IPS-18c (cell line): ENCODE results near the gene TOR1AIP2.
A peak's percentile ranks its signal among the peaks of the same experiment; 100 is the strongest.
"Not testable (repeated sequence)": the region's sequence is repeated elsewhere in the genome, so short reads cannot be mapped to it uniquely, and the experiment has no call there.

Source experiments
- H3K4me3 ChIP-seq: 2 replicates; pipeline ENCODE4 v1.7.0; 2013; ENCODE audit warnings: low read depth, mild to moderate bottlenecking, low read length, moderate library complexity; ENCODE audit not compliant: insufficient read depth
- H3K9me3 ChIP-seq: one replicate; pipeline ENCODE4 v1.6.1; 2013; ENCODE audit warnings: mild to moderate bottlenecking, low read length, moderate library complexity; ENCODE audit not compliant: control insufficient read depth, insufficient read depth

TOR1AIP2 gene

DNA sequence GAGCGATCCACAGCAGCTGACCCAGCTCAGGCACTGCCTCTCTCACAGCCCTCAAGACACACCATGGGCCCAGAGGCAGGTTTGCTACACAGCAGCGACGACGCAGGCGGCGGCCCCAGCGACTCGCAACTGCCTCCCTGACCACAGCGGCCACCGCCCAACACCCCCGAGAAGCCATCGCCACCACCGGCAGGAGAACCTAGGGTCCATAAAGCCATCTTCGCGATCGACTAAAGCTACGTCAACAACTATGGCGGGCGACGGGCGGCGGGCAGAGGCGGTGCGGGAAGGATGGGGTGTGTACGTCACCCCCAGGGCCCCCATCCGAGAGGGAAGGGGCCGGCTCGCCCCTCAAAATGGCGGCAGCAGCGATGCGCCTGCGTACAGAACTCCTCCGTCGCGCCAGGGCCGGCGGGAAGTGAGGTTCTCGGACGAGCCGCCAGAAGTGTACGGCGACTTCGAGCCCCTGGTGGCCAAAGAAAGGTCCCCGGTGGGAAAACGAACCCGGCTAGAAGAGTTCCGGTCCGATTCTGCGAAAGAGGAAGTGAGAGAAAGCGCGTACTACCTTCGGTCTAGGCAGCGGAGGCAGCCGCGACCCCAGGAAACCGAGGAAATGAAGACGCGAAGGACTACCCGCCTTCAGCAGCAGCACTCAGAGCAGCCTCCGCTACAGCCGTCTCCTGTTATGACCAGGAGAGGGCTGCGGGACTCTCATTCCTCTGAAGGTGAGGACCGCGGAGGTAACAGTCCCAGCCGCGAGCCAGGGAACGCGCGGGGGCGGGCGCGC, 4.8 kb upstream of the TOR1AIP2 start, which contains the start of gene TOR1AIP1:
TOR1AIP1 (plus strand) TSS at position 33 of the 787 bp plus-strand sequence; CDS start at position 251, 218 bp downstream.
- H3K9me3 ChIP-seq = no peaks in the 10 kb centered on the region
- peak within 1 kb of the TSS; percentile 89 for H3K4me3 ChIP-seq

DNA sequence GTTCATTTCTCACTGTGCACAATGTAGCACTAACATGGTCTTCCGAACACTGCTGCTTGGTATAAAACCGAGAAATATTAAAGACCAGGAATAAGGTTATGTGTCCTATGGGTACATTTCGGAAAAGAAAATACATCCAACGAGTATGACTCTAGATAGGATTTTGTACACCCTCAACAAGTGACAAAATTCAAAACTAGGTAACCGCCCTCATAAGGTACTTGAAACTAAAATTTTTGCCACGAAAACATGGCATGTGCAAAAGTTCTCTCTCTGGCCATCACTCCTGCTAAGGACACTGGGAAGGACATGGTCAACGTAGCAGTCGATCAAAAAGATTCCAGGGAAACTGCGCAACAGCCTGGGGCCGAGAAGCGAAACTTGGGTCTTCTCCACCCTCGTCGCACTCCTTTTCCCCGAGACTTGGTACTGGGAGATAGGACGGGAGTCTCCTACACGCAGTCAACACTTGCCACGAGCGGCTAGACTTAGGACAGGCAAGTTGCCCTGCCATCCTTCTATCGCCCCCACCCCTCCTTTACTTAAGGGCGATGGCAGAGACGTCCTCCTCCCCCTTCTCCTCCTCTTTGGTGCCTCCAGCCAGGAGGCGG, 4.1 kb upstream of the TOR1AIP2 start:
- Histone ChIP-seq H3K4me3 (peak overlapping the region; percentile 89), H3K9me3 (no peaks in the 10 kb centered on the region)

DNA sequence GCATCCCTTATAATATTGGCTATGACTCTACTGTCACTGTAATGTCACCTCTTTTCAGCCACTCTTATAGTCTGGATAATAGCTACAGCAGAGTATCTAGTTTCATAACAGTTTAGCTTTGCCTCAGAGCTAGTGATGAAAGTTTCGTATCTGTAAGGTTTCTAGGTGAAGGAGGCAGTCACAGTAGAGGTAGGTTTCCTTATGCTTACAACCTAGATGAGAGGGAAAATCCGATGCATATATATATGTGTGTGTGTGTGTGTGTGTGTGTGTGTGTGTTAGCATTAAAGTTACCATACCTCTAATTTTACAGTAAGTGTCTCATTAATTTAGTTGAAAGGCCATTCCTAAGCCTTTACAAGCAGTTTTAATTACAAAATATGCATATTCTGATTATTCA, 2.2 kb upstream of the TOR1AIP2 start:
- Histone ChIP-seq H3K4me3 (no peak overlapping the region), H3K9me3 (no peaks in the 10 kb centered on the region)

DNA sequence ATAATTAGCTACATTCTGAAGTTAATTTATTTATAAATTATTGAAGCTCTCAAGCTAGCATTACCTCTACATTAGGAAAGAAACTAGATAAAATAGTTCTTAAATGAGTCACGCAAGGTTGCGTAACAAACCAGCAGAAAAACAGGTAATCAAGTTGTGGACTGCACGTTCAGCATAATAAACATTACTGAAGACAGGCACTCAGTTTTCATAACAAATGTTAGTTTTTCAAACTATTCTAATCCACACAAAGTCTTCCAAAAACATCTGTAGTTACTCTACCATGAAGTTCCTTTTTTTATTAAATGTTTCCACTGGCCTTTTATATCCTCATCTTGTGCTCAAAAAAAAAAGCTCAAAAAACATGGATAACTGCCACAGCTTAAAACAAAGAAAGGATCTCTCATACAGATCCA, 1.3 kb downstream of the TOR1AIP2 start:
- no peaks in the 10 kb centered on the region for H3K9me3 ChIP-seq
- no peak overlapping the region for H3K4me3 ChIP-seq

DNA sequence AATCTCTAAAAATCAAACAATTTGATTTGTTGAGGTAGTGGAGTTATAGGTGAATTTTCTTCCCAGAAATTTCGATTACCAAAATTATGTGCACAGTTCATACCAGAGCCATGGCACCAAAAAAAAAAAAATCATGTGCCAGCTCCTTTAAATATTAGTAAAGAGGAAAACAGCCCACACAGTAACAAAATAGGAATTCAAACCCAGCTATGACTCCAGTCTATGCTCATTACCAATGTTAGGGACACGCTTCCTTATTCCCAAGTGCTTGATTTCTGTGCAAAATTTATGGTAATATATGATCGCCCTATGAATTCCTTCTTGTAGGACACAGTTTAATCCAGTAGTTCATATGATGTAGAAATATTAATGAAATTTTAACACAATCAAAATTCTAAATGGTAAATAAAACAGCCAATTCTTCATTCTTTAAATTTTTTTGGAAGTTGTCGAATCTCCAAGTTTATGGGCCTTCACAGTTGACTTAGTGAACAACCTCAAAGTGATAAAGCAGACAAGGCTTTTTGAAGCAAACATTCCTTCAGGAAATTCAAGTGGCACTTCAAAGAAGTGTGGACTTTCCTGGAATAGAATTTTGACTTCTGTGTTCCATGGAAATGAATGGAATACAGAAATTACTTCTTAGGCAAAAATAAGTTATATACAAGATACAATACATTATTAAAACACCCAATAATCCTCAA, 1.9 kb downstream of the TOR1AIP2 start:
- Histone ChIP-seq H3K9me3 (no peaks in the 10 kb centered on the region), H3K4me3 (no peak overlapping the region)

DNA sequence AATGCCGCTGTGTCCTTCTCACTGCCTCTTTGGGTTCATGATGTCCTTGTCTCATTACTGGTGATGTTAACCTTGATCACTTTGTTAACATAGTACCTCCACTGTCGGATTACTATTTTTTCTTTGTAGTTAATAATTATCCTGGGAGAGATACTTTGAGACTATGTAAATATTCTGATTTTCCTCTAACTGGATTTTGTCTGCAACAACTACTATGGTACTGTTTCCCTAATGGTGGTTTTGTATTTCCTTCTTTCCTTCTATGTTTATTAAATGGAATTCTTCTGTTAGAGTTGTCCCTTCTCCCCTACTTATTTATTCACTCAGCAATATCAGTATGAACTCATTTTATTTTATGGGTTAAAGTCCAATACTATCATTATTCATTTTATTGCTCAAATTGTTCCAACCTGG, 4.2 kb downstream of the TOR1AIP2 start:
- Histone ChIP-seq H3K9me3 (no peaks in the 10 kb centered on the region), H3K4me3 (no peak overlapping the region)

DNA sequence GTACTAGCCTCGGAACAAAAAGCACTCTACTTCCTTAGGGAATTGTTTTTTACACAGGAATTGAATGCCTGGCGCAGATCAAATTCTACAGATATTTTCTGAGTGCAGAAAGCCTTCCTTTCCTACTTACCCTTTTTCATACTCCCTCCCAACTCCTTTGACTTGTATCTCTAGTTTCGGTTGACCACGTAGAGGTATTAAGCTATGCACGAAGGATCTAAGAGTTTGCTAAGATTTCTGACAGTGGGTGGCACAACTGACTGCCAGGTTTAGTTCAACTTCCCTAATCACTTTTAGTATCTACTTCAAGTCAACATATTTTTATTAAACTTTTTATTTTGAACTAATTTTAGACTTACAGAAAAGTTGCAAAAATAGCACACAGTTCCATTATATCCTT, 5.0 kb downstream of the TOR1AIP2 start:
- no peaks in the 10 kb centered on the region for H3K9me3 ChIP-seq
- H3K4me3 ChIP-seq = no peak overlapping the region

DNA sequence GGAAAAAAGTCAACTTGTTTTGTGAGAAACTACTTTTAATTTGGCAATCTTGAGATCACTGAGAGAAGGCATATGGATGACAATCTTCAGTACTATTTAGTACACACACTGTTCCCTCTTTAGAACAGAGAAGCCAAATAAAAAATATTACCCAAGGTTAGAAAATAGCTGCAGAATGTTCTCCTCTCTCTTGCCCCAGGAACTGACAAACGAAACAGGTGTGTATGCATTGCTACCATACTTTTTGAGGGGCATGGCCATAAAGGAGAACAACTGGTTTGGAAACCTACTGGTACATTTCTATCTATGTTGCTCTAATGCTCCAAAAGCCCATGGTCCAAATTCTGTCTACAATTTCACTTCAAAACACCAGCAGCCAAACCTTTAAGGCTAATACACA, 5.7 kb downstream of the TOR1AIP2 start:
- H3K9me3 ChIP-seq = no peaks in the 10 kb centered on the region
- no peak overlapping the region for H3K4me3 ChIP-seq

DNA sequence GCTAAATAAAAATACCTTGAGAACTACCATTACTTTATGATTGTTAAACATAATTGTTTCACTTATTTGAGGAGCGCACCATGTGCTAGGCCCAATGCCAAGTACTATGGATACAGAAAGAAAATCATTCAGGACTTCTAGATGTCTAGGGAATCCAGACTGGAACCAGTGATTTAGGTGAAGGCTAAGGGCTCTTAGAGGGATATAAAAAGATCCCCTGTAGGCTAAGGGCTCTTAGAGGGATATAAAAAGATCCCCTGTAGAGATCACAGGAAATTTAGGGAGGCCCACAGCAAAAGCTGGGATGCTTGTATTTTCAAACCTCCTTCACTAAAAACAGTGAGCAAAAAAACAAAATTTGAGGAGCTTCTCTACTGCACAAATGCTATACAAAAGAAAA, 6.7 kb downstream of the TOR1AIP2 start:
- H3K9me3 ChIP-seq = no peaks in the 10 kb centered on the region
- H3K4me3 ChIP-seq = no peak overlapping the region

DNA sequence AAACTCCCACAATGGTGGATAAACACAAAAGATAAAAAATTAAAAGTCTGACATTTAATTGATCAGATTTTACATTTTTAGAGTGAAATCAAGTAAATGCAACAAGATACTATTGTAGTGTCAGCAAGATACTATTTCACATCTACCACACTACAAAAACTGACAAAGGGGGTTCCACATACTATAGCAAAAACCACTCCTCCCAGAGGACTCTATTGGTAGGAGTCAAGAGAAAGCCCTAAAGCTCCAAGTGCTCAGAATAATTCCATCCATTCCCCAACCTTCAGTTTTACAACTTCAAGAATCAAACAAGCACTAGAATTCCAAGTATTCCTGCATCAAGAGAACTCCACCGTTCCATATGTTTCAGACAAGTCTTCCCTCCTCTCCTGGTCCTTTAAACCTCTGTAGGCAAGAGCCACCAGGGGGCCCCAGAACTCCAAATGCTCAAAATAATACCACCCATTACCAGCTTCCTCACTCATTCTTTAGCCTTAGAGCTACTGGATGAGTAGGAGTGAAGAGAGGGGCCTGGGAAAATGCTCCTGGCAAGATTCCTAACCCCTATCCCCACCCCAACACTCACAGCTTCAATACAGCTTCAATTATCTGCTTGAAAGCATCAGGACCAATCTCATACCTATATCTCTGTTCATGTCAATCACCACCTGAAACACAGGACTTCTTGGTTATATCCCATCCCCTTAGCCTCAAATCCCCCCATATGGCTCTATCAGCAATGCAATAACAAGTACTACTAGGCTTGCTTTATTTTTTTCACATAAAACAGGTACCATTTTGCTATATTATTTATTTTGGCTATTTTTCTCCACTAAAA, 9.9 kb downstream of the TOR1AIP2 start:
- Histone ChIP-seq H3K9me3 (no peaks in the 10 kb centered on the region), H3K4me3 (no peak overlapping the region)

DNA sequence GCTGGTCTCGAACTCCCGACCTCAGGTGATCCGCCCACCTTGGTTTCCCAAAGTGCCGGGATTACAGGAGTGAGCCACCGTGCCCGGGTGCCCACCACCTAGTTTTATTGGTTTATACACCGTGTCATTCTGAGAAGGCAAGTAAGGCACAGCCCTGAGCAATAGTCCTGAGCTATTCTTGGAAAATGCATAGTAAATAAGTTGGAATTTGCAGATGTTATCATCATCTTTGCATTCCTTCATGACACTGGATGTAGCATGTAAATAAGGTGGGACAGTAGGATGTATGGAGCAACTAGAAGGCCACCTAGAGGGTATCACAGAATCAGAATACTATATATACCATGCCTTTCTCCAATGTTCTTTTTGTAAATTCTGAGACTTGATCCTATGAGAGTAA, 11.0 kb downstream of the TOR1AIP2 start:
- Histone ChIP-seq H3K9me3 (no peaks in the 10 kb centered on the region), H3K4me3 (no peak overlapping the region)

DNA sequence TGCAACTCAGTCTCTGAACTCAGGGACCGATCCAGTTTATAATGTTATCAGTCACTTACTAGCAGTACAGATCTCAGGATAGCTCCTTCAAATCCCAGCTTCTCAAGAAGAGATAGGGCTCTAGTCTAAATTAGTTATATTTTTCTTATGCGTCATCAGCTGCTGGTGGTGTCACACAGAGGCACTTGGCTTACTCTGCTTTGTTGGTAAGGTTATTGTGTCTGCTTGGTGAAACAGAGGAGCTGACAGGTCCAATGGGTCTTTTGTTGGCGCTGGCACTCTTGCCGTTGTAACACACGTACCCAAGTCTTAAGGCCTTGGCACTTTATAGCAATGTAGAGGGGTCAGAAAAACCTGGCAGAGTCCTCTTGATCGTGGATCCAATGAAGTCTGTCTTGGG, 12.2 kb downstream of the TOR1AIP2 start:
- H3K9me3 ChIP-seq = no peaks in the 10 kb centered on the region

DNA sequence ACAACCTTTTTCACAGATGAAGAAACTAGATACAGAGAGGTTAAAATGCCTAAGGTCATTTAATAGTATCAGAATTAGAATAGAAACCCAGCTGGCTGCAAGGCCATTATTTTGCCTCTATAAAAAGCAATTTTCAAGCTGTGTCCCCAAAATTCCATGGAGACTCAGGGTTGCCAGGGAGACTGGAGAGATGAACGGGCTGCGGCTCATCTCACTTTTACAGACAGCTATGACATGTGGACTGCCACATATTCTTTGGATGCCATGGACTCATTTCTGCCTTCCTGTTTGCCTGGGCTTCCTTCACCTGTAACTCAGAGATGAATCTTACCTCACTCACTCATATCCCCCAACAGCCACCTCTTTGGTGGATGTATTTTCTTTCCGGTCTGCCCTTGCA, 17.0 kb downstream of the TOR1AIP2 start:
- Histone ChIP-seq H3K9me3 (no peaks in the 10 kb centered on the region), H3K4me3 (no peak overlapping the region)

More for the DNA sequence above, 12.2 kb downstream of the TOR1AIP2 start:
- no peak overlapping the region for H3K4me3 ChIP-seq

DNA sequence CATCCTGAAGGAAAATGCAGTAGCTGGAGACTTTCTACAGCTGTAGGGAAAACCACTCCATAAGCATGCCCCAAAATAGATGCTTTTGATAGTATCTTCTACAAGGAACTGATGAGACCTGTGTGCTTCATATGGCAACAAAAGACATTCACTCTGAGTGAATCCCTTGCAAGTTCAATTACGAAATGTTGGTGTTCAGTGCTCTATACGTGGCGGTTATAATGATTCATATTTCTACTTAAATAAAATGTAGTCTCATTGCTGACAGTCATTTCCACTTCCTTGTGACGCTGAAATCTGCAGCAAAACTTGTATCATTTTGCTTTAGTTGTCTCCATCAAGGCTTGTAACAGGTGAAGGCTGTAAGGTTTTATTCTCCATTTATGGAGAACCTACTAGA, 20.6 kb downstream of the TOR1AIP2 start:
- Histone ChIP-seq H3K4me3 (no peak overlapping the region), H3K9me3 (no peaks in the 10 kb centered on the region)

DNA sequence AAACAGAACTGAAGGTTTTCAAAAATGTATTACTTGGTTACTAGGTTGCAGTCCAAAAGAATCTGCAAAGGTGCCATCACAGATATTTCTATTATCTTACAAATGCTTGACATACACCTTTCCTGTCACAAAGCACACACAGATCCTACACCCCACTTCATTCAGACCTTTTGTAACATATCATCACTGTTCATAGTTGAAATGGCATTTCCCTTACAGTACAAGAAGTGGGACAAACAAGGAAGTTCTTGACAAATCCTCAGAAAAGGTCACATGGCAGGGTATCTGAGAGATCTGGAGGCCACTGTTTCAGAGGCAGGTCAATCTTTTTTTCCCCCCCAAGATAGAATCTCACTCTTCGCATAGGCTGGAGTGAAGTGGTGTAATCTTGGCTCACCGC, 21.3 kb downstream of the TOR1AIP2 start:
- Histone ChIP-seq H3K9me3 (no peaks in the 10 kb centered on the region), H3K4me3 (no peak overlapping the region)

DNA sequence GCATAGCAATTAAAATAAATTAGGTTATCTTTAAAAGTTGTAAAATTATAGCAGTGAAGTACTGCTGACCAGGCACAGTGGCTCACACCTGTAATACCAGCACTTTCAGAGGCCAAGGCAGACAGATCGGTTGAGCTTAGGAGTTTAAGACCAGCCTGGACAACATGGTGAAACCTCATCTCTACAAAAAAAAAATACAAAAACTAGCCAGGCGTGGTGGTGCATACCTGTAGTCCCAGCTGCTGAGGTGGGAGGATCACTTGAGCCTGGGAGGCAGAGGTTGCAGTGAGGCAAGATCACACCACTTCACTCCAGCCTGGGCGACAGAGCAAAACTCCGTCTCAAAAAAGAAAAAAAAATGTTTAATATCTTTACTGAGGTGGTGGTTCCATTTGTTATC, 21.8 kb downstream of the TOR1AIP2 start:
- H3K4me3 ChIP-seq, H3K9me3 ChIP-seq: not testable (repeated sequence)

DNA sequence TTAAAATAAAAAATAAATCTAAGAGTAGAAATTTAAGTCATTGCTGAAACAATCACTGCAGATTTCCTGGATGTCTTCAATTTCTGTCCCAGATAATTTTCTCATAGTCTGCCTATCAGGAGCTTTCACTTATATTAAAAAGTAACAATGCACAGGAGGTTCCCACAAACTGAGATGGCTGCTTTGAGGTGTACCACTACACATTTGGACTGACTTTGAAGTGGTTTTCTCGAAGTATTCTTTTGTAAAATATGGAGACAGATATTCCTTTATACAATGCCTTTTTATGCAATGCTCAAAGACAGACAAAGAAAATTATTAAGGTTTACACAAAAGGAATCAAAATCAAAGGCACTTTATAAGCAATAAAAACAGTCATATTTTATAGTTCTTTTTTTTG, 24.5 kb downstream of the TOR1AIP2 start:
- no peaks in the 10 kb centered on the region for H3K9me3 ChIP-seq
- no peak overlapping the region for H3K4me3 ChIP-seq
